ENCODE data around the gene TMED4.

GRCh38 chr7:44533301-44534055 is 48.6 kb downstream of the TMED4 start:
- TF ChIP-seq PBX3 (CRISPR knock-in tag; IDR thresholded peaks at IDR 0.05; ENCODE audit: borderline replicate concordance) (no peak), CTCF (CRISPR knock-in tag; IDR thresholded peaks at IDR 0.05) (no peak), SP1 (IDR thresholded peaks at IDR 0.05) (no peak), SP1 (CRISPR knock-in tag; IDR thresholded peaks at IDR 0.05) (no peak), ZBTB49 (CRISPR knock-in tag; IDR thresholded peaks at IDR 0.05; ENCODE audit: borderline replicate concordance) (no peak), ZNF207 (IDR thresholded peaks at IDR 0.05; ENCODE audit: borderline replicate concordance) (no peak), KAT7 (CRISPR knock-in tag; IDR thresholded peaks at IDR 0.05; ENCODE audit: borderline replicate concordance) (no peak)
